Left ventricle myocardium inferior (tissue), 1 donor: ENCODE results near the gene GPR82. TPM values are rescaled to one million over a fixed set of nuclear protein-coding genes. Genes with fewer than 3 reads are reported as not detected.
"Not testable (repeated sequence)": the region's sequence is repeated elsewhere in the genome, so short reads cannot be mapped to it uniquely, and the experiment has no call there.

Experiments
- DNase-seq: peaks from one replicate; pipeline ENCODE4 v3.0.0-alpha.2; 2020
- H3K27ac ChIP-seq: fragments of 200-600 bp; replicated peaks from 2 replicates; pipeline ENCODE4 v1.8.0; 2021
- H3K27me3 ChIP-seq: fragments of 200-600 bp; 2 replicates; pipeline ENCODE4 v1.8.0; 2021; ENCODE audit warnings: low read depth
- H3K36me3 ChIP-seq: fragments of 200-600 bp; 2 replicates; pipeline ENCODE4 v1.8.0; 2021
- H3K4me1 ChIP-seq: fragments of 200-600 bp; 2 replicates; pipeline ENCODE4 v1.8.0; 2021
- H3K4me3 ChIP-seq: fragments of 200-600 bp; 2 replicates; pipeline ENCODE4 v1.8.0; 2021; ENCODE audit warnings: mild to moderate bottlenecking, moderate library complexity
- H3K9me3 ChIP-seq: fragments of 200-600 bp; replicated peaks from 2 replicates; pipeline ENCODE4 v1.8.0; 2021
- CTCF ChIP-seq: fragments of 200-600 bp; IDR thresholded peaks from 2 replicates; pipeline ENCODE4 v1.8.0; 2021; ENCODE audit warnings: antibody characterized with exemption, mild to moderate bottlenecking, borderline replicate concordance
- intact Hi-C: fragments of 100-400 bp; cut with micrococcal nuclease; formaldehyde crosslinking; loops from one replicate; pipeline ENCODE4 v1.11.0; 2022
- total RNA-seq: library from RNA; stranded (reverse); fragmentation: NEBNext Ultra II Directional; extraction: Animal tissue kit (Norgen Biotek cat#: 25700); gene quantifications from one replicate; pipeline ENCODE4 v1.2.1, GENCODE V29; 2021
- donor health status: DM: no; HTN: yes; CAD: no; lungs with severe emphysema.

The GPR82 gene
- total RNA-seq, 1 donor from 2014 or later = 0.19 TPM

DNA sequence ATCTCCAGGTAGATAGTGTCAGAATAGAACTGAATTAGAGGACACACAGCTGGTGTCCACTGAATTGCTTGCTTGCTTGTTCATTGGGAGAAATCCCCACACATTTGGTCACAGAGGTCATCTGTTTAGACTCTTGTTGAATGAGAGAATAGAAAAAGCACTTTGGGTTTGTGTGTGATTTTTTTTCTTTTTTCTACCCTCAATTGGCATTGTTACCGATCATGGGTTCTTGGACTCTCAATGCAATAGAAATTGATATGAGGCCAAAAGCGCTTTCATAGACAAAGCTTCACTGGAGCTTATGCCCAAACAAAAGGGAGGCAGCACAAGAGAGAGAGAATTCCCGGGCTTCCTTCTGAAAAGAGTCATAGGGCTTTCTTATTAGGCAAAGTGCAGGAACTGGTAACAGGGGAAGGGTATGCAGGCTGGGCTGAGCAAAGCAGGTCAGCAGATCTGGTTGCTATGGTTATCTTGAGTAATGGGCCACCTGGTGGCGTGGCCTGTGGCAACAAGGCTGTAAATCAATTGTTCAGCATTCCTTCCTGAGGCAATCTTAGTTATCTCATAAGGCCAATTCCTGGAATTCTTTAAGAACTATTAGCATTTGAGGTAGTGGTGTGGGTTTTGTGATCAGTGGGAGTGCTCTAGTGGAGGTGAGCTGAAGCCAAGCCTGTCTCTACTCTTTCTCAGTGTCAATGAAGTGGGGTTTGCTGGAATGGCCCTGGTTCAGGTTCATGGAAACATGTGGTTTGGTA is 5.3 kb upstream of the GPR82 start:
- Histone ChIP-seq H3K36me3 (no peaks in the 10 kb centered on the region), H3K4me3 (no peak overlapping the region), H3K27ac (no peak overlapping the region), H3K9me3 (no peaks in the 10 kb centered on the region), H3K27me3 (no peaks in the 10 kb centered on the region), H3K4me1 (no peaks in the 10 kb centered on the region)
- intact Hi-C loops = no loop called here
- no peak for TF ChIP-seq CTCF
- DNase-seq = no peak

DNA sequence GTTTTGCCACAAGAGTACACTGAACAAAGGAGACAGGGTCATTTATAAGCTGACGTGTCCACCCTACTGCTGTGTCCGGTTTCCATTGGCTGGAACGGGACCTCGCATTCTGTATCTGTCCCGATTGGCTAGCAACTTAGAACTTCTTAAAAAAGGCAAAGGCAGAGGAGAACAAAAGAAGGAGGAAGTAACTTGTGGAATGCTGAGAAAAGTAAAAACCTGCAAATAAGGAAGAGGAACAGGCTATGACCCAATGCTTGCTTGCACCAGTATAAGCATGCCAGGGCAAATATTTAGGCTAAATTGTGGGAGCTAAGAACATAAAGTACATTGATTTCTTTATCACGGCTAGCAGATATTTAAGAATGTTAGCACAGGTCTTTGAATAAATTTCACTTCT is 4.4 kb upstream of the GPR82 start:
- H3K27ac ChIP-seq, intact Hi-C loops, H3K4me3 ChIP-seq, H3K9me3 ChIP-seq, H3K36me3 ChIP-seq, DNase-seq, H3K27me3 ChIP-seq, H3K4me1 ChIP-seq: not testable (repeated sequence)

DNA sequence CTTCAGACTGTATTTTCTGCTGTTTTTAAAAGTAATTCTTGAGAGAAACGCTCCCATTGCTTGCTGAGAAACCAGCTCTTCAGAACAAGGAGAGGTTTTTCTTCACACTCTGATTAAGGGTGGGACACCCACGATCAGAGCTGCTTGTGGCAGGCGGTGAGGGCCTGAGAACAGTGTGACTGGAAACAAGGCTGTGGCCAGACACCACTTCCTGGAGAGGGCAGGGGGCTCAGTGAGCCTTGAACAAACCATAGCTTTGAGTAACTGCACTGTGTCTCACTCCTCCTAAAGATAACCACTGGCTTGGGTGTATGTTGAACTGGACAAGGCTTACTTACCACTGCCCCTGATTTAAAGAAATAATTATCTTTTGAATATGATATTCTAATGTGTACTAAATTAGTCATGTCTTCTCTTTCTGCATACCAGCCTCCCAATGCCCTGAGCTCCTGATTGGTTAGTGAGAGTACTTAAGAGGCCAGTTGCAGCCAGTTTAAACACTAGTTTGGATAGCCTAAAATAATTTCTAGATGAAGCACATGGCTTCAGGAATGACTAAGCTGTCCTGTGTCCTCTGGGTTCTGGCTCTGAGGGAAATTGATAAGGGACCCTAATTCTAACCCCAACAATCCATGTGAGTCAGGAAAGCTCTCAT is 3.7 kb upstream of the GPR82 start:
- no peaks in the 10 kb centered on the region for H3K27me3 ChIP-seq
- intact Hi-C loops = no loop called here
- no peaks in the 10 kb centered on the region for H3K4me1 ChIP-seq
- TF ChIP-seq CTCF = no peak
- no peaks in the 10 kb centered on the region for H3K9me3 ChIP-seq
- H3K27ac ChIP-seq = no peak overlapping the region
- H3K36me3 ChIP-seq = no peaks in the 10 kb centered on the region
- no peak for DNase-seq
- no peak overlapping the region for H3K4me3 ChIP-seq

- TF ChIP-seq CTCF = no peak
- intact Hi-C loops = no loop called here
Observed at GRCh38 chrX:41721590-41721989, 2.4 kb upstream of the GPR82 start.

DNA sequence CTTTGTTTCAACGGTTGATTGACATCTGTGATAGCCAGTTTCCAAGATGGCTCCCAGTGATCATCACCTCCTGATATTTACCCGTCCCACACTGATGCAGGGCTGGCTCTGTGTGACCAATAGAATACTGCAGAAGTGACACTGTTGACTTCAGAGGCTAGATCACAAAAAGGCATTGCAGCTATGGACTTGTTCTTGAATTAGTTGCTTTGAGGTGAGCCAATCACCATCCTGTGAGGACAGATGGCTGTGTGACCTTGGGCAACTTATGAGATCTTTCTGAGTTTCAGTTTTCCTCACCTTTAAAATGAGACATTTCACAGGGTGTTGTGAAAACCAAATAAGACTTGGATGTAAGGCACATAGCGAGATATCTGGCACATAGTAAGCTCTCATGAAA is 1.8 kb upstream of the GPR82 start:
- H3K36me3 ChIP-seq = no peaks in the 10 kb centered on the region
- no peaks in the 10 kb centered on the region for H3K9me3 ChIP-seq
- no peak for TF ChIP-seq CTCF
- no peak overlapping the region for H3K4me3 ChIP-seq
- intact Hi-C loops = no loop called here
- H3K4me1 ChIP-seq = no peaks in the 10 kb centered on the region
- H3K27me3 ChIP-seq = no peaks in the 10 kb centered on the region
- DNase-seq = no peak
- no peak overlapping the region for H3K27ac ChIP-seq

More at GRCh38 chrX:41721590-41721989, 2.4 kb upstream of the GPR82 start:
- no peak for DNase-seq
- Histone ChIP-seq H3K4me3 (no peak overlapping the region), H3K27ac (no peak overlapping the region), H3K9me3 (no peaks in the 10 kb centered on the region), H3K4me1 (no peaks in the 10 kb centered on the region), H3K36me3 (no peaks in the 10 kb centered on the region), H3K27me3 (no peaks in the 10 kb centered on the region)

DNA sequence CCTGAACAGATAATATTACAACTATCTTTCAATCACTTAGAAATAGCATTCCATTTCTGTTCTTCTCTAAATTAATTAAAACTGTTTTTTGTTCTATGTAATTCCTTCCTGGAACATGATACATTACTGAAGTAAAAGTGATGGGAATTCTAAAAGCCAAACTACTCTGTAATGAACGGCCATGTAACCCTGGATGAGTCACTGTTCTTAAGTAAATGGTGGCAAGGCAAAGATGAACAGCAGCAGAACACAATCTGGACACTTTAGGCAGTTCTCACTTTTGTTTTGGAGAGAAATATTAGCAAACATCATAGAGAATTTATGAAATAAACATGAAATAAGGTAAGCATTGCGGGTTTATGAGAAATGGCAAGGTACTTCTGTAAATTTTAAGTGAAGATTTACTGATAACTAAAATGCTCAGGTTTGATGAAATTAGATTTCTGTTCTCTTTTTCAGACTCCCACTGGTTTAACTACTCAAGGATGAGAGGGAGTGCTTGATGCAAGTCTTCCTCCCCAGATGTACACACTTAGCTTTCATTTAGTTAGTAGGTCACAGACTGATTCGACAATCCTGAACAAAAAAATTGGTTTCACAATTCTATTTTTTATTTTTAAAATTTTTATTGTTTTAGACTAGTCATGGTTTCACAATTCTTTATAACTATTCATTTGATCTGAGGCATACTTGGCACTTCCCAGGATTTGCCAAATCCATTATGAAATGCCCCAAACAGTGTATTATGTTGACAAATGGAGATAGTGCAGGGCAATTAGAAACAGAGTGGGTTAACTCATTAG is 964 bp upstream of the GPR82 start:
- intact Hi-C loops = no loop called here
- Histone ChIP-seq H3K4me3 (no peak overlapping the region), H3K4me1 (no peaks in the 10 kb centered on the region), H3K36me3 (no peaks in the 10 kb centered on the region), H3K27me3 (no peaks in the 10 kb centered on the region), H3K9me3 (no peaks in the 10 kb centered on the region), H3K27ac (no peak overlapping the region)
- no peak for DNase-seq
- TF ChIP-seq CTCF = no peak
